ENCODE data around the gene NT5E.

The NT5E gene

GRCh38 chr6:85436939-85437495 lies 12.9 kb upstream of the NT5E start:
- Mint-ChIP-seq H3K36me3 (no peaks in the 10 kb centered on the region), H3K4me1 (no peaks in the 10 kb centered on the region), H3K9me3 (no peaks in the 10 kb centered on the region), H3K27ac (no peak overlapping the region), H3K4me3 (no peak overlapping the region)
- DNase-seq (ENCODE audit: low spot score in 2 of 2) = no peak
- no peak for ATAC-seq

- DNase-seq (ENCODE audit: low spot score in 2 of 2) (no peak), ATAC-seq (no peak)
- no peak overlapping the region for H3K4me3 Mint-ChIP-seq
- no peak overlapping the region for H3K27ac Mint-ChIP-seq
- H3K4me1 Mint-ChIP-seq = no peaks in the 10 kb centered on the region
- no peaks in the 10 kb centered on the region for H3K36me3 Mint-ChIP-seq
- H3K9me3 Mint-ChIP-seq = no peaks in the 10 kb centered on the region
Measured at GRCh38 chr6:85443349-85444117, 6.3 kb upstream of the NT5E start.

GRCh38 chr6:85449388-85449817 lies 480 bp upstream of the NT5E start:
- Mint-ChIP-seq H3K4me3 (peak overlapping the region; percentile 99), H3K27ac (peak overlapping the region; percentile 97), H3K36me3 (peaks cover 16% of the 10 kb centered on the region), H3K4me1 (peaks cover 50% of the 10 kb centered on the region), H3K9me3 (no peaks in the 10 kb centered on the region)
- DNase-seq (ENCODE audit: low spot score in 2 of 2) (peak in 1 of 2 donors; percentile 66), ATAC-seq (peak; percentile 82)

GRCh38 chr6:85451565-85452306 lies 1.9 kb downstream of the NT5E start:
- peak overlapping the region; percentile 97 for H3K27ac Mint-ChIP-seq
- H3K9me3 Mint-ChIP-seq = no peaks in the 10 kb centered on the region
- H3K36me3 Mint-ChIP-seq = peaks cover 22% of the 10 kb centered on the region
- DNase-seq (ENCODE audit: low spot score in 2 of 2) (no peak), ATAC-seq (no peak)
- H3K4me3 Mint-ChIP-seq = peak overlapping the region; percentile 99
- peaks cover 68% of the 10 kb centered on the region for H3K4me1 Mint-ChIP-seq

- H3K27ac Mint-ChIP-seq = peak overlapping the region; percentile 73
- DNase-seq (ENCODE audit: low spot score in 2 of 2) = no peak
- H3K36me3 Mint-ChIP-seq = peaks cover 22% of the 10 kb centered on the region
- H3K4me1 Mint-ChIP-seq = peaks cover 74% of the 10 kb centered on the region
- no peaks in the 10 kb centered on the region for H3K9me3 Mint-ChIP-seq
- no peak for ATAC-seq
- peak overlapping the region; percentile 99 for H3K4me3 Mint-ChIP-seq
Measured at GRCh38 chr6:85452441-85452881, 2.6 kb downstream of the NT5E start.

GRCh38 chr6:85453052-85453451 lies 3.2 kb downstream of the NT5E start:
- H3K27ac Mint-ChIP-seq = peak overlapping the region; percentile 73
- H3K36me3 Mint-ChIP-seq = peaks cover 22% of the 10 kb centered on the region
- H3K4me3 Mint-ChIP-seq = peak overlapping the region; percentile 99
- H3K9me3 Mint-ChIP-seq = no peaks in the 10 kb centered on the region
- peaks cover 79% of the 10 kb centered on the region for H3K4me1 Mint-ChIP-seq
- DNase-seq (ENCODE audit: low spot score in 2 of 2) (no peak), ATAC-seq (no peak)

- H3K27ac Mint-ChIP-seq = peak overlapping the region; percentile 73
- H3K9me3 Mint-ChIP-seq = no peaks in the 10 kb centered on the region
- peak overlapping the region; percentile 99 for H3K4me3 Mint-ChIP-seq
- peaks cover 22% of the 10 kb centered on the region for H3K36me3 Mint-ChIP-seq
- peaks cover 82% of the 10 kb centered on the region for H3K4me1 Mint-ChIP-seq
- DNase-seq (ENCODE audit: low spot score in 2 of 2) (no peak), ATAC-seq (no peak)
Measured at GRCh38 chr6:85453490-85453889, 3.6 kb downstream of the NT5E start.

- no peak overlapping the region for H3K27ac Mint-ChIP-seq
- H3K36me3 Mint-ChIP-seq = peaks cover 16% of the 10 kb centered on the region
- H3K4me1 Mint-ChIP-seq = peaks cover 83% of the 10 kb centered on the region
- no peaks in the 10 kb centered on the region for H3K9me3 Mint-ChIP-seq
- DNase-seq (ENCODE audit: low spot score in 2 of 2) = no peak
- no peak overlapping the region for H3K4me3 Mint-ChIP-seq
- no peak for ATAC-seq
Measured at GRCh38 chr6:85455471-85456026, 5.7 kb downstream of the NT5E start.

GRCh38 chr6:85456782-85457181 lies 6.9 kb downstream of the NT5E start:
- no peak overlapping the region for H3K4me3 Mint-ChIP-seq
- H3K9me3 Mint-ChIP-seq = no peaks in the 10 kb centered on the region
- peaks cover 84% of the 10 kb centered on the region for H3K4me1 Mint-ChIP-seq
- peaks cover 13% of the 10 kb centered on the region for H3K36me3 Mint-ChIP-seq
- DNase-seq (ENCODE audit: low spot score in 2 of 2) (no peak), ATAC-seq (no peak)
- peak overlapping the region; percentile 69 for H3K27ac Mint-ChIP-seq

- no peak for ATAC-seq
- Mint-ChIP-seq H3K4me3 (no peak overlapping the region), H3K36me3 (peaks cover 6% of the 10 kb centered on the region), H3K9me3 (no peaks in the 10 kb centered on the region), H3K27ac (peak overlapping the region; percentile 77), H3K4me1 (peaks cover 85% of the 10 kb centered on the region)
- no peak for DNase-seq (ENCODE audit: low spot score in 2 of 2)
Measured at GRCh38 chr6:85458184-85458583, 8.3 kb downstream of the NT5E start.

- H3K9me3 Mint-ChIP-seq = no peaks in the 10 kb centered on the region
- H3K4me1 Mint-ChIP-seq = peaks cover 85% of the 10 kb centered on the region
- peaks cover 6% of the 10 kb centered on the region for H3K36me3 Mint-ChIP-seq
- H3K27ac Mint-ChIP-seq = peak overlapping the region; percentile 77
- DNase-seq (ENCODE audit: low spot score in 2 of 2) (no peak), ATAC-seq (no peak)
- H3K4me3 Mint-ChIP-seq = no peak overlapping the region
Measured at GRCh38 chr6:85458782-85459181, 8.9 kb downstream of the NT5E start.

GRCh38 chr6:85459224-85459901 lies 9.5 kb downstream of the NT5E start:
- DNase-seq (ENCODE audit: low spot score in 2 of 2) = no peak
- ATAC-seq = no peak
- H3K27ac Mint-ChIP-seq = peak overlapping the region; percentile 77
- peaks cover 85% of the 10 kb centered on the region for H3K4me1 Mint-ChIP-seq
- peaks cover 10% of the 10 kb centered on the region for H3K36me3 Mint-ChIP-seq
- no peak overlapping the region for H3K4me3 Mint-ChIP-seq
- no peaks in the 10 kb centered on the region for H3K9me3 Mint-ChIP-seq

GRCh38 chr6:85460154-85460920 lies 10.5 kb downstream of the NT5E start:
- Mint-ChIP-seq H3K27ac (peak overlapping the region; percentile 97), H3K4me3 (peak overlapping the region; percentile 65), H3K9me3 (no peaks in the 10 kb centered on the region), H3K4me1 (peaks cover 90% of the 10 kb centered on the region), H3K36me3 (peaks cover 10% of the 10 kb centered on the region)
- ATAC-seq (no peak), DNase-seq (ENCODE audit: low spot score in 2 of 2) (no peak)

Data from stimulated activated effector memory CD8-positive, alpha-beta T cell treated with anti-CD3 and anti-CD28 coated beads, Interleukin-12 subunit alpha, Interleukin-12 subunit beta, amount 100 ng/mL, for 72 hours (primary cell).